ENCODE measurements around the gene TNFSF12.

GRCh38 chr17:7579834-7580603, 31.2 kb downstream of the TNFSF12 start:
- TF ChIP-seq CTCF (IDR thresholded peaks at IDR 0.05): no peak
- no peak for TF ChIP-seq POLR2A (IDR thresholded peaks at IDR 0.05)
